OCI-LY1 (cell line): ENCODE results near the gene ZCCHC7.
A peak's percentile ranks its signal among the peaks of the same experiment; 100 is the strongest.

Experiments
- H2AFZ ChIP-seq: fragments of 200-600 bp; sonication (generic), shearing (Covaris generic); 2 replicates; pipeline ENCODE4 v1.6.0; 2014; ENCODE audit warnings: antibody characterized with exemption, mild to moderate bottlenecking, low read length
- H3F3A ChIP-seq: fragments of 200-600 bp; sonication (generic), shearing (Covaris generic); 2 replicates; pipeline ENCODE4 v1.6.0; 2014; ENCODE audit warnings: mild to moderate bottlenecking, antibody characterized with exemption, low read length, moderate library complexity; ENCODE audit not compliant: insufficient read depth
- H3K27ac ChIP-seq: fragments of 200-600 bp; sonication (generic); 2 replicates; pipeline ENCODE4 v1.5.1; 2014; ENCODE audit warnings: low read length, mixed run types, mild to moderate bottlenecking, low read depth; ENCODE audit not compliant: poor library complexity, severe bottlenecking
- H3K27me3 ChIP-seq: fragments of 200-600 bp; sonication (generic); 2 replicates; pipeline ENCODE4 v1.6.0; 2014; ENCODE audit warnings: antibody characterized with exemption, mild to moderate bottlenecking, low read length, moderate library complexity; ENCODE audit not compliant: insufficient read depth
- H3K36me3 ChIP-seq: fragments of 200-600 bp; sonication (generic); 2 replicates; pipeline ENCODE4 v1.6.1; 2014; ENCODE audit warnings: mild to moderate bottlenecking, antibody characterized with exemption, low read length, moderate library complexity, mixed read lengths; ENCODE audit not compliant: insufficient read depth
- H3K4me1 ChIP-seq: fragments of 200-600 bp; sonication (generic); 2 replicates; pipeline ENCODE4 v1.5.1; 2014; ENCODE audit warnings: mild to moderate bottlenecking, low read length, moderate library complexity; ENCODE audit not compliant: insufficient read depth, severe bottlenecking
- H3K4me2 ChIP-seq: fragments of 200-600 bp; sonication (generic), shearing (Covaris generic); 2 replicates; pipeline ENCODE4 v1.6.1; 2014; ENCODE audit warnings: low read length
- H3K4me3 ChIP-seq: fragments of 200-600 bp; sonication (generic); 2 replicates; pipeline ENCODE4 v1.5.1; 2014; ENCODE audit warnings: low read length, low read depth, mild to moderate bottlenecking, mixed read lengths; ENCODE audit not compliant: poor library complexity, severe bottlenecking
- H3K79me2 ChIP-seq: fragments of 200-600 bp; shearing (Covaris generic); 2 replicates; pipeline ENCODE4 v1.6.1; 2016; ENCODE audit warnings: mixed run types, low read length, mixed read lengths; ENCODE audit not compliant: insufficient read depth
- H3K9ac ChIP-seq: fragments of 200-600 bp; sonication (generic), shearing (Covaris generic); 2 replicates; pipeline ENCODE4 v1.6.1; 2014; ENCODE audit warnings: mild to moderate bottlenecking, low read length, mixed read lengths
- H3K9me2 ChIP-seq: fragments of 200-600 bp; sonication (generic), shearing (Covaris generic); 2 replicates; pipeline ENCODE4 v1.6.1; 2014; ENCODE audit warnings: low read depth, mild to moderate bottlenecking, low read length, mixed read lengths
- H3K9me3 ChIP-seq: fragments of 200-600 bp; shearing (Covaris generic); 2 replicates; pipeline ENCODE4 v1.6.1; 2014; ENCODE audit warnings: low read length, mixed read lengths
- H4K20me1 ChIP-seq: fragments of 200-600 bp; sonication (generic), shearing (Covaris generic); 2 replicates; pipeline ENCODE4 v1.6.0; 2016; ENCODE audit warnings: mild to moderate bottlenecking, low read length; ENCODE audit not compliant: insufficient read depth
- CTCF ChIP-seq: fragments of 200-600 bp; sonication (generic), shearing (Covaris generic); IDR thresholded peaks from 2 replicates; pipeline ENCODE4 v1.5.1; 2017; ENCODE audit warnings: mild to moderate bottlenecking, antibody characterized with exemption, low read length, moderate library complexity, mixed read lengths
- EZH2 ChIP-seq: fragments of 200-600 bp; sonication (generic), shearing (Covaris generic); IDR thresholded peaks from 2 replicates; pipeline ENCODE4 v1.8.0; 2017; ENCODE audit warnings: borderline replicate concordance, mixed run types, mild to moderate bottlenecking, antibody characterized with exemption, low read length, moderate library complexity, mixed read lengths

The ZCCHC7 gene

DNA sequence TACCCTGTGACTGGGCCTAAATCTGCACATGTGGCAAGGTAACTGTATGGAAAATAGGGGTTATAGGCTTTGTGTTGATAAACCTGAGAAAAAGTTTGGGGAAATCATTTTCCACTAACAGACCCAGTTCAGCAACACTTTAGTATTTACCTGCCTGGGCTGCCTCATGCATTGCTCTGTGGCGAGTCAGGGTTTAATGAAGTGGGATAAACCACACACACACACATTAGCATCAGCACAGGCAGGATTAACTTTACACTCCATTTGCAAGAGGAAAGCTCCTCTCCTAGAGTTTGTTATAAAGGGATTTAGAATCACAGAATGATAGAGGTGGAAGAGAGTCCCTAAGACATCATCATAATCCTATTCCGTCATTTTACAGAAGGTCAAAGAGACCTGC, 20.0 kb upstream of the ZCCHC7 start:
- no peak overlapping the region for H3K4me3 ChIP-seq
- peak overlapping the region; percentile 86 for H3K27ac ChIP-seq
- TF ChIP-seq CTCF (no peak), EZH2 (no peak)
- H3K36me3 ChIP-seq: no peaks in the 10 kb centered on the region
- peak overlapping the region; percentile 58 for H3K4me2 ChIP-seq
- no peaks in the 10 kb centered on the region for H3K27me3 ChIP-seq
- no peaks in the 10 kb centered on the region for H3K9me2 ChIP-seq
- H3K4me1 ChIP-seq: peaks cover 33% of the 10 kb centered on the region
- H4K20me1 ChIP-seq: no peaks in the 10 kb centered on the region
- H3K9me3 ChIP-seq: no peaks in the 10 kb centered on the region
- no peaks in the 10 kb centered on the region for H3K79me2 ChIP-seq
- H3K9ac ChIP-seq: peak overlapping the region; percentile 43
- peaks cover 7% of the 10 kb centered on the region; the same call in 1 of the 2 replicates for H3F3A ChIP-seq
- H2AFZ ChIP-seq: no peak overlapping the region

- Histone ChIP-seq H2AFZ (no peak overlapping the region), H3K36me3 (no peaks in the 10 kb centered on the region), H3F3A (peaks cover 7% of the 10 kb centered on the region; the same call in 1 of the 2 replicates), H3K4me2 (peak overlapping the region; percentile 58), H4K20me1 (no peaks in the 10 kb centered on the region), H3K27ac (peak overlapping the region; percentile 86), H3K9ac (peak overlapping the region; percentile 43), H3K4me3 (no peak overlapping the region), H3K9me2 (no peaks in the 10 kb centered on the region), H3K27me3 (no peaks in the 10 kb centered on the region), H3K79me2 (no peaks in the 10 kb centered on the region), H3K4me1 (peaks cover 32% of the 10 kb centered on the region), H3K9me3 (no peaks in the 10 kb centered on the region)
- TF ChIP-seq EZH2 (no peak), CTCF (no peak)
Observed at GRCh38 chr9:37100741-37101140, 19.6 kb upstream of the ZCCHC7 start.

GRCh38 chr9:37102486-37102885, 17.9 kb upstream of the ZCCHC7 start:
- H3K4me3 ChIP-seq: no peak overlapping the region
- H2AFZ ChIP-seq: no peak overlapping the region
- no peaks in the 10 kb centered on the region for H4K20me1 ChIP-seq
- peaks cover 31% of the 10 kb centered on the region for H3K4me1 ChIP-seq
- H3K9me2 ChIP-seq: no peaks in the 10 kb centered on the region
- no peak overlapping the region for H3K4me2 ChIP-seq
- H3K27ac ChIP-seq: no peak overlapping the region
- H3K27me3 ChIP-seq: no peaks in the 10 kb centered on the region
- no peak for TF ChIP-seq EZH2
- TF ChIP-seq CTCF: no peak
- H3K79me2 ChIP-seq: no peaks in the 10 kb centered on the region
- peaks cover 7% of the 10 kb centered on the region; the same call in 1 of the 2 replicates for H3F3A ChIP-seq
- H3K36me3 ChIP-seq: no peaks in the 10 kb centered on the region
- H3K9me3 ChIP-seq: no peaks in the 10 kb centered on the region
- H3K9ac ChIP-seq: no peak overlapping the region
